LNCAP (cell line): ENCODE results near the gene ANO3.

ENCODE experiments used
- TF ChIP-seq, protein P1 (sequence below): fragments of 450-650 bp; IDR thresholded peaks from 2 replicates; pipeline ENCODE4 v1.5.1; 2017; ENCODE audit warnings: mild to moderate bottlenecking

Gene ANO3

GRCh38 chr11:26556582-26556981 lies 224.7 kb downstream of the ANO3 start:
- TF ChIP-seq, protein P1, sequence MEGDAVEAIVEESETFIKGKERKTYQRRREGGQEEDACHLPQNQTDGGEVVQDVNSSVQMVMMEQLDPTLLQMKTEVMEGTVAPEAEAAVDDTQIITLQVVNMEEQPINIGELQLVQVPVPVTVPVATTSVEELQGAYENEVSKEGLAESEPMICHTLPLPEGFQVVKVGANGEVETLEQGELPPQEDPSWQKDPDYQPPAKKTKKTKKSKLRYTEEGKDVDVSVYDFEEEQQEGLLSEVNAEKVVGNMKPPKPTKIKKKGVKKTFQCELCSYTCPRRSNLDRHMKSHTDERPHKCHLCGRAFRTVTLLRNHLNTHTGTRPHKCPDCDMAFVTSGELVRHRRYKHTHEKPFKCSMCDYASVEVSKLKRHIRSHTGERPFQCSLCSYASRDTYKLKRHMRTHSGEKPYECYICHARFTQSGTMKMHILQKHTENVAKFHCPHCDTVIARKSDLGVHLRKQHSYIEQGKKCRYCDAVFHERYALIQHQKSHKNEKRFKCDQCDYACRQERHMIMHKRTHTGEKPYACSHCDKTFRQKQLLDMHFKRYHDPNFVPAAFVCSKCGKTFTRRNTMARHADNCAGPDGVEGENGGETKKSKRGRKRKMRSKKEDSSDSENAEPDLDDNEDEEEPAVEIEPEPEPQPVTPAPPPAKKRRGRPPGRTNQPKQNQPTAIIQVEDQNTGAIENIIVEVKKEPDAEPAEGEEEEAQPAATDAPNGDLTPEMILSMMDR, result no peak

DNA sequence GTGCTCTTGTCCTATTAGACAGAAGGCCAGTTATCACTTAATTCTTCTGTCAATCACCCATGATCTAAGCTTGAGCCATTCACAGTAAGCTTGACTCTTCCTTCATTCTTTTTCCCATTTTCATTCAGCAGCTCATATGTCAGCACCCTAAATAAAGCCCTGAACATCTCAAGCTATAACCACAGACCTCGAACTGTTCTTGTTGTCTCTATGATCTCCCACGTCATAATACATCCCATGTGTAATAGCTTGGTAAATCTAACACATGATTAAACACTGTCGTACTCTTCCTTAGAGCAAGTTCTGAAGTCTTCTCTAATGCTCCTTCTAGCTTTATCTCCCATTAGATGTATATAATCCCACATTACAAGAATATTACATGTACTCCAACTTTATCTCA lies 225.7 kb downstream of the ANO3 start:
- TF ChIP-seq, protein P1, result no peak

DNA sequence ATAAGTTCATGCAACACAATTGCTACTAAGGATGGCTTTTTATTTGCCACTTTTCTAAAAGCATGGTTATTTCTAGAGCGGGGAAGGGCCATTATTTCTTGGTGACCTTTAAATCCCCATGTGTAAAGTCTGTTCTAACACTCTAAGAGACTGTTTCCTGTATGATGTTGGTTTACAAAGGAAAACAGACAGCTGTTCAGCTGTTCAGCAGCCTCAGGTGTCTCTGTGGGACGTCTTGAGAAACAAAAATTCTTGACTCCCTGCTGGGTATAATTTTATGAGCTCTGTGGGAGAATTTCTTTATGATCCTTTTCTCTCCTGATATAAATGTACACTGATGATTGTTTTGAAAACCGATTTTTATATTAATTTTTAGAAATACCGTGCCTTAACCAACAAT lies 226.3 kb downstream of the ANO3 start:
- TF ChIP-seq, protein P1, result no peak

GRCh38 chr11:26569646-26570045 lies 237.7 kb downstream of the ANO3 start:
- TF ChIP-seq, protein P1, result no peak

- TF ChIP-seq, protein P1, result no peak
These were observed 240.1 kb downstream of the ANO3 start, which contains the start of gene MUC15 for GRCh38 chr11:26571861-26572654. TSS of gene MUC15 (minus strand) at chr11:26572263. CDS start at chr11:26567094, 5,169 bp downstream.

GRCh38 chr11:26572770-26573402 lies 241.0 kb downstream of the ANO3 start:
- TF ChIP-seq, protein P1, result no peak

DNA sequence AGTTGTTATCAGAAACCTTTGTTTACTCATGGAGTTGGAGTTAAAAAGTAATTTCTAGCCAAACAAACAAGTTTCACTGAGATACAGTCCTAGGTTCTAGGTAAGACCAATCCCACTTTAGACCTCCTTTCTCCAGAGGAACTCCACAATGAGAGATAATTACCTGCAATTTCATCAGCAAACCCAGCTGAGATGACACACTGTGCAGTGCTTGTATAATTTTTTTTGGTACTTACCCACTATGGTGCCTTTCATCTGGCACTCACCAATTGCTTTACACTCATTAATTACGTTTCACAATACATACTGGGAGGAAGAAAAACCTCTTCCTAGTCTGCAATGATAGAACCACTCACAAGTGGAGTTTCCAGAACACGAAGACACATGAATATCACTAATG lies 242.0 kb downstream of the ANO3 start:
- TF ChIP-seq, protein P1, result no peak
